NT2/D1 (cell line): ENCODE measurements around the gene SNTG2.

Experiments used
- SUZ12 ChIP-seq: IDR thresholded peaks from 2 replicates; pipeline ENCODE4 v1.6.1; 2011; ENCODE audit not compliant: insufficient read length, insufficient read depth; ENCODE audit errors: extremely low read depth
- YY1 ChIP-seq: IDR thresholded peaks from 2 replicates; pipeline ENCODE4 v1.6.1; 2011; ENCODE audit not compliant: insufficient read length, insufficient read depth
- ZNF274 ChIP-seq: IDR thresholded peaks from 2 replicates; pipeline ENCODE4 v1.6.1; 2011; ENCODE audit warnings: mild to moderate bottlenecking, low read depth, low read length

DNA sequence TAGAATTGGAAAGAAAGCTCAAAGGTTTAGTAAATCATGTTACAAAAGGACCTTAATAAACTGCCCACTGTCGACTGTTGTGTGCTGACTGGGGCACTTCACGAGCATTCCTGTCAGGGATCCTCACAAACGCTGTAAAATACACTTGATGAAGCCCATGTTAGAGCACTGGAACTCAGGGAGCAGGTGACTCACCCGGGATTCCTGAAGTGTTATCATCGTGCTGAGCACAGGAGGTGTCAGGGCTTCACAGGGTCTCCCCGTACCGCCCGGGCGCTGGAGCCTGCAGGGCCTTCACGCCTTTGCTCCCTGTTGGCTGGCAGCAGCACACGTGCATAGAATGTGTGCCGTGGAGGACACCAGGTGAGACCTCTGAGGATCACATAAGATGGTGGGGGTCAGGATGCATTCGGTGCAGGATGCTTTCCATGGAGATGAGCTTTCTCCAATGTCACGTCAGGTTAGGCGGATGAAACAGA is 187.3 kb downstream of the SNTG2 start:
- TF ChIP-seq SUZ12 (no peak), YY1 (no peak), ZNF274 (no peak)
